HG03439 (cell line): ENCODE results near the gene SIVA1.

Experiments
- ATAC-seq: cut with Tn5 transposase; IDR thresholded peaks from one replicate; pipeline ENCODE4 v1.9.1; 2021; ENCODE audit warnings: mild to moderate bottlenecking, moderate library complexity; ENCODE audit not compliant: unreplicated experiment

Gene SIVA1

GRCh38 chr14:104752735-104753527 lies at the start of gene SIVA1:
Gene SIVA1, plus strand, starts transcription at chr14:104753147. Its CDS starts 55 bp downstream, at chr14:104753202.
- ATAC-seq, result peak; percentile 89

DNA sequence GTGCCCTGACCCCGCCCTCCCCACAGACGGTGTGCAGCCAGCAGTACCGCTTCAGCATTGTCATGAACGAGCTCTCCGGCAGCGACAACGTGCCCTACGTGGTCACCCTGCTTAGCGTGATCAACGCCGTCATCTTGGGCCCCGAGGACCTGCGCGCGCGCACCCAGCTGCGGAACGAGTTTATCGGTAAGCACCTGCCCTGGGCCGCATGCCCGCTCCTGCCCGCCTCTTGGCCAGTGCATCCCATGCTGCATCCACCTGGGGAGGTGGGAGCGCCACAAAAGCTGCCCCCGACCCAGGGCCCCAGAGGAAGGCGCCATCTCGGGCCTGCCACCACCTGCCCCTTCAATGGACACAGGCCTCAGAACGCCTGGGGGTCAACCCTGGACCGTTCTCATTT lies 49.7 kb upstream of the SIVA1 start:
- no peak for ATAC-seq

DNA sequence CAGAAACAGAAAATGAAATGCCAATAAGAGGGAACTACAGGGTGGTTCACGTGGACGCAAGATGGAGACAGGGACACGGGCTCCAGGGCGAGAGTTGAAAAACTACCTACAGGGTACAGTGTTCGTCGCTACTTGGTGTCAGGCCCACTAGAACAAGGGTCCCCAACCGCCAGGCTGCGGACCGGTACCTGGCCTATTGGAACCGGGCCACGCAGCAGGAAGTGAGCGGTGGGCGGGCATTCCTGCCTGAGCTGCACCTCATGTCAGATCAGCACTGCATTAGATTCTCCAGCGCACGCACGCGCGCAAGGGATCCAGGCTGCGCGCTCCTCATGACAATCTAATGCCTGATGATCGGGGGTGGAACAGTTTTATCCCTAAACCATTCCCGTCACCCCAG lies 48.7 kb upstream of the SIVA1 start:
- no peak for ATAC-seq

- ATAC-seq, result no peak
Measured at GRCh38 chr14:104705340-104706047, 47.5 kb upstream of the SIVA1 start.

GRCh38 chr14:104706733-104707607 lies 46.0 kb upstream of the SIVA1 start:
- no peak for ATAC-seq

GRCh38 chr14:104707608-104708595 lies 45.0 kb upstream of the SIVA1 start:
- ATAC-seq, result no peak

- ATAC-seq, result no peak
Measured at GRCh38 chr14:104708606-104709268, 44.2 kb upstream of the SIVA1 start.

GRCh38 chr14:104709387-104710039 lies 43.4 kb upstream of the SIVA1 start:
- ATAC-seq, result no peak

- ATAC-seq, result no peak
Measured at GRCh38 chr14:104710071-104710735, 42.7 kb upstream of the SIVA1 start.

DNA sequence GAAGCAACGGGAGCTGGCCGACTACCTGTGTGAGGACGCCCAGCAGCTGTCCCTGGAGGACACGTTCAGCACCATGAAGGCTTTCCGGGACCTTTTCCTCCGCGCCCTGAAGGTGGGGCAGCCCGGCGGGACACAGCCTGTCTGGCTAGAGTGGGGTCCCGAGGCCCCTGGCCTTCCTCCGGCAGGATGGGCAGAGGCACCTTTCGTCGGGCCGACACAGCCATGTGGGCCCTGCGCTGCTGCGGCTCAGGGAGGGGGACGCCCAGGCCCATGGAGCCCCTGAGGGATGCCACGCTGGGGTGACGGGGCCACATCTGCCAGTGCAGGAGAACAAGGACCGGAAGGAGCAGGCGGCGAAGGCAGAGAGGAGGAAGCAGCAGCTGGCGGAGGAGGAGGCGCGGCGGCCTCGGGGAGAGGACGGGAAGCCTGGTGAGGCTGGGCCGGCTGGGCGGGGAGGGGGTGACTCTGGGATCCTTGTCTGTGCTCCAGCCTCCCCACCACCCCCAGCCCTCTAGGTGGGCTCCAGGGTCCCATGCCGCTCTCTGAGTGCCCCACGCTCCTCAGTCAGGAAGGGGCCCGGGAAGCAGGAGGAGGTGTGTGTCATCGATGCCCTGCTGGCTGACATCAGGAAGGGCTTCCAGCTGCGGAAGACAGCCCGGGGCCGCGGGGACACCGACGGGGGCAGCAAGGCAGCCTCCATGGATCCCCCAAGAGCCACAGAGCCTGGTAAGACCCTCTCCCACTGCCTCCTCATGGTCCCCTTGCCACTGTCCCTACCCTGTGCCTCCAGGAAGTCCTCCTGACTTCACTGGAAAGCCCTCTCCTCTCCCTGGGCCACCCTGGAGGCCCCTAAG lies 39.8 kb upstream of the SIVA1 start:
- ATAC-seq, result no peak

GRCh38 chr14:104714066-104714465 lies 38.9 kb upstream of the SIVA1 start:
- no peak for ATAC-seq

- ATAC-seq, result no peak
Measured at GRCh38 chr14:104714681-104715080, 38.3 kb upstream of the SIVA1 start.

DNA sequence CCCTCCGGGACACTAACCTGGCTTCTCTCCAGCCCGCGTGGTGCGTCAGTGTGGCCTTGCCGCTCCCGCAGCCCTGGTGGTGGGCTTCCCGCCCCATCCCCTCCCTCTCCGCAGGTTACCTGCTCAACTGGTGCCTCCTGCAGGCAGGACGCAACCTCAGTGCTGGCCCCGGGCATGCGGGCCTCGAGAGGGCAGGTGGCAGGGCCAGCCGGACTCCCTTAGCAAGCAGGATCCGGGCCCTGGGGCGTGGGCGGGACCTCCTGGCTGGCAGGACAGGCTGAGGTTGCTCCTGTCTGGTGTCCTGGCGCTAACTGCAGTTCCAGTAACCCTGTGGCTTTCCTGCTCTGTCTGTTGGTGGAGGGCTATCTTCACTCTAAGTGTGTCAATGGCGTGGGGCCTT lies 37.5 kb upstream of the SIVA1 start:
- ATAC-seq, result no peak

- no peak for ATAC-seq
Measured at GRCh38 chr14:104715871-104716270, 37.1 kb upstream of the SIVA1 start.

- ATAC-seq, result no peak
Measured at GRCh38 chr14:104717137-104717536, 35.8 kb upstream of the SIVA1 start.

DNA sequence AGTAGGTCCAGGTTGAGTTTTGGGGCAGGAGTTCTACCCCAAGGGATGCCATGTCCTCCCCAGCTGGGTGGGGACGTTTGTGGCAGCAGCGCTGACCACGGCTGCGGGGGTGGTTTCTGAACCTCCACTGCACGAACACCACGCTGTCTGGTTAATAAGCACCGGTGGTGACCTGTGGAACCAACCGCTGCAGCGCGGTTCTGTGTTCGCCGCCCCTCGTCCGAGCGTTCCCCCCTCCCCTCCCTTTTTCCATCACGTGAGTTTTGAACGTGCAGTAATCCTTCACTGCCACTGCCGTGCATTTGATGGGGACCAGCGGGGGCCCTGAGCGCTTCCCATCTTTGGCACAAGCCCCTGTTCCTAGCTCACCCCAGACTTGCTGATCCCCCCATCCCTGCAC lies 35.3 kb upstream of the SIVA1 start:
- ATAC-seq, result no peak

- ATAC-seq, result no peak
Measured at GRCh38 chr14:104718147-104718546, 34.8 kb upstream of the SIVA1 start.

DNA sequence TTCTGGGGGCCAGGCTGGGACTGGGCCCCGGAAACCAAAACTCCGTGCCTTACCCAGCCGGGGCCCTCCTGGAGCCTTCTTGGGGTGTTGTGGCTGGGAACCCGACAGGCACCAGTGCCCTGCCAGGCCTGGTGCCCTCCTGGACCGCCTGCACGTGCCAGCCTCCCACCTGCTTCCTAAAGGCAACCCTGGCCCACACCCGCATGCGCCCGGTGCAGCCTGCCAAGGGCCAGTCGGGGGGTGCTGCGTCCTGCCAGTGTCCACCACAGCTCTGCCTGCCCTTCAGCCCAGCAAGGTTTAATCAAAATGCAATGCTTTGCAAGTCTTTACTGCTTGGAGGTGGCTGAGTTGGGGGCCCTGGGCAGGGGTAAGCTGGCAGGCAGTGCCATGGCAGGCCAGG lies 34.1 kb upstream of the SIVA1 start:
- no peak for ATAC-seq
